HuH-7.5 (cell line): ENCODE data around the gene AAGAB.

Source experiments
- DNase-seq: peaks from one replicate; pipeline ENCODE4 v3.0.0; 2011; ENCODE audit warnings: low spot score

The AAGAB gene

GRCh38 chr15:67187351-67187854 is 67.1 kb downstream of the AAGAB start:
- DNase-seq, result peak; percentile 1

GRCh38 chr15:67186688-67187087 is 67.8 kb downstream of the AAGAB start:
- DNase-seq, result peak; percentile 4

GRCh38 chr15:67186226-67186649 is 68.2 kb downstream of the AAGAB start:
- DNase-seq, result peak; percentile 9

DNA sequence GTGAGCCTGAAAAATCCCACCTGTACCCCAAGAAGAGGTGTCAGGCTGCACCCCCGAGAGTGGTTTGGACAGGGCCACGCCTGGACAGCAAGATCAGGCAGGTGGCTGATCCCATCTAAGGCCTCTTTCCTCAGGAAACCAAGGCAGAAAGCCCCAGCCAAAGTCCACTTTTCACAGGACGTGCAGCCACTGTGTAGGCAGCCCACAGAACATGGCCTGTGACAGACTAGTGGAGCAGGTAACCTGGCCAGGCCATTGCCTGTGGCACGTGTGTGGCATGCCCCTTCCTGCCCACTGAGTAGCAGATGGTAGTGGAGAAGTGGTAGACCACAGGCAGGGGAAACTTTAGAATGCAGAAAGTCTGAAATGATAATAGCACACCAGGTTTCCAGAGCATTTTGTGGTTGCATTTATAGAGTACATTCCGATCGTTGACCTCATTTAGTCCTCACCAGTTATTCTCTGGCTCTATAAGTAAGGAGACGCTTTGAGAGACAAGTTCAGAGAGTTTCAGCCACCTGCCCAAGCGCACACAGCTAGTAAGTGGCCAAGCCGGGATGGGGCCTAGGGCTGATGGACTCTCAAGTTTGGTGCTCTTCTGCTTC is 68.7 kb downstream of the AAGAB start:
- DNase-seq, result no peak

DNA sequence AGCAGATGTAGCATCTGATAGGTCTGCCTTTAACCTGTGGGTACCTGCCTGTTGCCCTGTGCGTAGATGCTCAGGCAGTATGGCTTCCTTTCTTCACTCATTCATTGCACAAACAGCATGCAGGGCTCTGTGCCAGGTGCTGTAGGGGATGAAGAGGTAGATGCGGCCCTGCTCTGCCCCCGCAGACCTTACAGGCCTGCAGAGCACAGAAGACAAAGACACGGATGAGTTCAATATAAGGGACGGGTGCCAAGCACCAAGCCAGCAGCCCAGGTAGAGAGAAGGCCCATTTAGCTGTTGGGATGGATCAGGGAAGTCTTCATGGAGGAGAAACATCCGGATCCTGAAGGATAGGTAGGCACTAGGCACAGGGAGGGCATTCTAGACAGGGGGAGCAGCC is 69.4 kb downstream of the AAGAB start:
- no peak for DNase-seq

- DNase-seq, result no peak
These were observed 70.1 kb downstream of the AAGAB start for GRCh38 chr15:67184208-67184925.

DNA sequence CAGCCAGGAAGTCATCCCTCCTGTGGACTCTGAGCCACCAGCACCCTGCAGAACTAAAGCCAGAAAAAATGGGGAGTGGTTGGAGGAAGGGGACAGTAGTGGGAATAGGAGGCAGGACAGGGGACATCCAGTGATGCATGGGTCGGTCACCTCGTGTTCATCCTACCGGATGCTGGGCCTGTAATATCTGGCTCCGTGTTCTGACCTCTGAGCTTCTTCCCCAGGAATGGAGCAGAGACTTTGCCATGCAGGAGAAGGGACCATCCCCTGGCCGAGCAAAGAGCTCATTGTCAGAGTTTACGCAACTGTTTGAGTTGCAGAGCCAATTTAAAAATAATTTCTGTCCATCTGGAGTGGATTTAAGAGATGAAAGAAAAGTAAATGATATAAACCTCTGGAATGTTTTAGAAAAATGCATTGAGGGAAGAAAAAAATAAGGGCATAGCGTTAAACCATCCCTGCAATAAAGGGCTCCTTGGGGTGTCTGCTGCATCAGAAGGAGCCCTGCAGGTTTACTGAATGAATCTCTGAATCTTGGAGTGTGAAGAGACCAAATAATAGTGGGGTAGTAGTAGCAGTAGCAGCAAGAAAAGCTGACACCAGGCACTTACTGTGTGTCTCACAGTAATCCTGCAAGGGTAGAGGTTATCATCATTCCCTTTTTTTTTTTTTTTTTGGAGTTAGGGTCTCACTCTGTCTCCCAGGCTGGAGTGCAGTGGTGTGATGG is 70.9 kb downstream of the AAGAB start:
- DNase-seq, result no peak

GRCh38 chr15:67181221-67181639 is 73.2 kb downstream of the AAGAB start:
- DNase-seq, result no peak

- no peak for DNase-seq
These were observed 73.8 kb downstream of the AAGAB start for GRCh38 chr15:67180514-67181191.

DNA sequence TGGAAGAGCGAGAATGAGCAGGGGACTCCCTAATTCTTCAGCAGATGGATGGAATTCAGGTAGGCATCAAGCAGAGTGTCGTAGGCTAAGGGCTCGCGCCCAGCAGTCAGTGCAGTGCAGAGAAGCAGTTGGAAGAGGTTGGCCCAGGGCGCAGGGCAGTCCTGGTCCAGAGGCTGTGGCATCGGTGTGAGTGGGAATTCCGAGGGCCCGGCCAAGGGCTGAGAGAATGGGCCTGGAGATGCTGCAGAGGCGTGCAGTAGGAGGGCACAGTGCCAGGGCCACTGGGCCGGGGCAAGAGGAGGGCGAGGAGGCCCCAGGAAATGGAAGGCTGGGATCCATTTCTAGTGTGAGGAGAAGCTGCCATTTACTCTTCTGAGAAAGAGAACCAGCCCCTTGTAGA is 74.4 kb downstream of the AAGAB start:
- no peak for DNase-seq

GRCh38 chr15:67179411-67179995 is 75.0 kb downstream of the AAGAB start:
- DNase-seq, result no peak

GRCh38 chr15:67178569-67179210 is 75.8 kb downstream of the AAGAB start:
- DNase-seq, result no peak

GRCh38 chr15:67177752-67178151 is 76.7 kb downstream of the AAGAB start:
- no peak for DNase-seq

GRCh38 chr15:67176195-67176971 is 78.1 kb downstream of the AAGAB start:
- no peak for DNase-seq

DNA sequence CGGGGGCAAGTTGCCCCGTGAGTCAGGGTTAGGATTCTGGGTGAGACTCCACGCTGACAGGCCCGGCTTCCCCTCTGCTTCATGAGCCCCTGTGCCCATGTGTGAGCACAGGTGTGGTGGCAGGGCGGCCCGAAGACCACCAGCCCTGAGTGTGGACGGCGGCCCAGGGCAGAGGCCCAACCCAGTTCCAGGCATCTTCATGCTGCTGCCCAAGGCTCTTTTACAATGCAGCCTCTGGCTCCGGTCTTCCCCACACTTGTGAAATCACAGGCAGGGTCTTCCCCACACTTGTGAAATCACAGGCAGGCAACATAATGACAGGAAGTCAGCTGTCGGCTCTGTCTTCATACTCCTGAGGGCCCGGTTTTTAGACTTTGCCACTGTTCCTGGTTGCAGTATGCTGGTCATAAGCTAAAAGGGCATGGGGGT is 78.8 kb downstream of the AAGAB start:
- DNase-seq, result no peak

DNA sequence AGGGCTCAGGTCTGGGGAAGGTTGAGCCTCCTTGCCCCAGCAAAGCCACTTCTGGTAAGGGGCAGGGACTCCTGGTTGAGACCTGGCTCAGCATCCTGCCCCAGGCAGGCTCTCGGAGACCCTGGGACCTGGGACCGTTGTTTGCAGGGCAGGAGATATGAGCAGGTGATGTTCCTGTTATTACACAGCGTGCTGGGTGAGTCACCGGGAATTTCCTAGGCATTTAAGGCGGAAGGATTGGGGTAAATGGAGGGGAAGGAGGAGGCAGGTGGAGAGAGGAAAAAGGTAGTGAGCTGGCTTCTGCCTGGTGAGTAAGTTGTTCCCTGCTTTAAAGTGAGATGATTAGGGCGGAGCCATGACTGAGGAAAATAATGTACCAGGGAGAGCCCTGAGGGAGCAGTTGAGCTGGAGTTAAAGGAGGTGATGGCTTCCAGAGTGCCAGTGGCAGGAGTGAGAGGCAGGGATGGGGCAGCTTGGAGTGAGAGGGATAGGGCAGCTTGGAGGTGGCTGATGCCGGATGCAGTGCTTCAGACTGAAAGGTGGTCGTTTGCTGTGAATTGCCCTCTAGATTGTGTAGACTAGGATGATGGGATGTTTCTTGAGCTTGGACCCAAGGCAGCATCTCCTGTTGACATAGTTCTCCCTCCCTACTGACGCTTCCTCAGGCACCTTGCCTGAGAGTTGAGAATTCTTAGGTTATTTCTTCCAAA is 79.4 kb downstream of the AAGAB start:
- DNase-seq, result no peak

- DNase-seq, result no peak
These were observed 80.0 kb downstream of the AAGAB start for GRCh38 chr15:67174446-67174845.

- DNase-seq, result no peak
These were observed 80.7 kb downstream of the AAGAB start for GRCh38 chr15:67173786-67174185.

DNA sequence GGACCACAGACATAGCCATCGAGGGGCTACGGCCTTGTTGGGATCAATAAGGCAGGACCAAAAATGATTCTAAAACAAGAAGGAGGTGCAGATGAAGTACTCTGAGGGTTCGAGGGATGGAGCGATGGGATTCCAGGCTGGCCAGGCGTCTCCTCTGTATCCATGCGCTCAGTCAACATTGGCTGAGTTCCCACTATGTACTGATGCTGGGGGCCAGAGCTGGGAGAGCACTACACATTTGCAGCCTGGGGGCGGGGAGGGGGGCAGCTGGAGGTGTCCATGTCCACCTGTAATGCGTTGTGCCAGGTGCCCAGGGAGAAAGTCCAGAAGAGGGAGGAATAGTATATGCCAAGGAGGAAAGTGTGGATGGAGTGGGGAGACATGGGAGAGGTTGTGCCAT is 81.5 kb downstream of the AAGAB start:
- no peak for DNase-seq

- no peak for DNase-seq
These were observed 82.3 kb downstream of the AAGAB start for GRCh38 chr15:67172172-67172571.
